Measurements from ENCODE around the gene DMP1.

DNA sequence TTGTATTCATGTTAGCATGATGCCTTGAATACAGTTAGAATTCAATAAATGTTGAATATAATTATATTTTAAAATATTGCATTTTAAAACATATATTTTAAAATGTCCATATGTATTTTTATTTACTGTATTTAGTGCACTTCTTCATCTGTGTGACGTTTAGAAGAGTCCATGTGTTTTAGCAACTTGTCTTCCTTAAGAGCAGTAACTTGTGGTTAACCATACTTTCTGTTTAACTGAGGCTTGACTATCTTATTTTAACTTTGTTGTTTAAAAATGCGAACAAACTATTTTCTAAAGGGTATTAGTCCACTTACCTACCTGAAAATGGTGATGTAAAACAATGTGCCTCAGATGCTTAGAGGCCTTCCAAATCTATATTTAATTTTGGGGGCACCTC lies 858 bp downstream of the DMP1 start:
- TF ChIP-seq, protein P1, sequence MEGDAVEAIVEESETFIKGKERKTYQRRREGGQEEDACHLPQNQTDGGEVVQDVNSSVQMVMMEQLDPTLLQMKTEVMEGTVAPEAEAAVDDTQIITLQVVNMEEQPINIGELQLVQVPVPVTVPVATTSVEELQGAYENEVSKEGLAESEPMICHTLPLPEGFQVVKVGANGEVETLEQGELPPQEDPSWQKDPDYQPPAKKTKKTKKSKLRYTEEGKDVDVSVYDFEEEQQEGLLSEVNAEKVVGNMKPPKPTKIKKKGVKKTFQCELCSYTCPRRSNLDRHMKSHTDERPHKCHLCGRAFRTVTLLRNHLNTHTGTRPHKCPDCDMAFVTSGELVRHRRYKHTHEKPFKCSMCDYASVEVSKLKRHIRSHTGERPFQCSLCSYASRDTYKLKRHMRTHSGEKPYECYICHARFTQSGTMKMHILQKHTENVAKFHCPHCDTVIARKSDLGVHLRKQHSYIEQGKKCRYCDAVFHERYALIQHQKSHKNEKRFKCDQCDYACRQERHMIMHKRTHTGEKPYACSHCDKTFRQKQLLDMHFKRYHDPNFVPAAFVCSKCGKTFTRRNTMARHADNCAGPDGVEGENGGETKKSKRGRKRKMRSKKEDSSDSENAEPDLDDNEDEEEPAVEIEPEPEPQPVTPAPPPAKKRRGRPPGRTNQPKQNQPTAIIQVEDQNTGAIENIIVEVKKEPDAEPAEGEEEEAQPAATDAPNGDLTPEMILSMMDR (IDR thresholded peaks at IDR 0.05), result no peak
- no peak for TF ChIP-seq POLR2A (IDR thresholded peaks at IDR 0.05)
